GM12878 (cell line): ENCODE data around the gene PATL2. TPM values are rescaled to one million over a fixed set of nuclear protein-coding genes. Genes with fewer than 3 reads are reported as not detected.

Experiments used
- ASH2L ChIP-seq: fragments of 300-600, 200-600 bp; sonication (generic); IDR thresholded peaks from 2 replicates; pipeline ENCODE4 v1.6.1; 2017; ENCODE audit warnings: low read depth, mild to moderate bottlenecking, borderline replicate concordance
- ATF7 ChIP-seq: fragments of 450-650 bp; IDR thresholded peaks from 2 replicates; pipeline ENCODE4 v1.6.1; 2016; ENCODE audit warnings: low read depth, mild to moderate bottlenecking
- BHLHE40 ChIP-seq, 2 experiments: fragments of 450-650 bp in 1 of 2; IDR thresholded peaks; 2 replicates each; pipeline ENCODE4 v1.6.1; 2011 to 2017; ENCODE audit warnings: low read depth in 2 of 2, borderline replicate concordance in 1 of 2, improper control_type of control experiment in 1 of 2, low read length in 1 of 2, mild to moderate bottlenecking in 1 of 2
- CREB1 ChIP-seq: IDR thresholded peaks from 2 replicates; pipeline ENCODE4 v1.6.1; 2012; ENCODE audit warnings: low read depth, mild to moderate bottlenecking, inconsistent platforms
- CREM ChIP-seq: IDR thresholded peaks from 2 replicates; pipeline ENCODE4 v1.6.1; 2014; ENCODE audit warnings: antibody characterized with exemption, low read depth
- EGR1 ChIP-seq, 2 experiments: IDR thresholded peaks; 1 replicate in 1 of 2; 2 replicates in 1 of 2; pipeline ENCODE4 v1.6.1; 2011 to 2012; ENCODE audit warnings: low read depth in 2 of 2, low read length in 2 of 2, borderline replicate concordance in 1 of 2, mild to moderate bottlenecking in 1 of 2, moderate library complexity in 1 of 2
- IKZF2 ChIP-seq, 2 experiments: fragments of 450-650 bp; IDR thresholded peaks; 2 replicates each; pipeline ENCODE4 v1.6.1; 2017; ENCODE audit warnings: mild to moderate bottlenecking in 2 of 2, moderate library complexity in 2 of 2
- IRF4 ChIP-seq: IDR thresholded peaks from 2 replicates; pipeline ENCODE4 v1.6.1; 2011; ENCODE audit warnings: low read depth, low read length
- KAT2A ChIP-seq: conservative IDR thresholded peaks from 2 replicates; pipeline ENCODE4 v1.6.1; 2011; ENCODE audit warnings: low read depth, low read length; ENCODE audit not compliant: control insufficient read depth
- MTA2 ChIP-seq: fragments of 450-650 bp; IDR thresholded peaks from 2 replicates; pipeline ENCODE4 v1.6.1; 2016; ENCODE audit warnings: low read depth, mild to moderate bottlenecking, moderate library complexity
- NRF1 ChIP-seq: conservative IDR thresholded peaks from 2 replicates; pipeline ENCODE4 v1.6.1; 2011; ENCODE audit warnings: mild to moderate bottlenecking, low read depth, low read length, improper control_type of control experiment
- RELA ChIP-seq: fragments of 450-650 bp; IDR thresholded peaks from 2 replicates; pipeline ENCODE4 v1.8.0; 2014; ENCODE audit warnings: borderline replicate concordance; ENCODE audit not compliant: partially characterized antibody
- RUNX3 ChIP-seq: IDR thresholded peaks from 2 replicates; pipeline ENCODE4 v1.6.1; 2012; ENCODE audit warnings: low read length, inconsistent platforms
- SMC3 ChIP-seq: IDR thresholded peaks from 2 replicates; pipeline ENCODE4 v1.6.1; 2011; ENCODE audit warnings: low read length, improper control_type of control experiment, borderline replicate concordance
- SREBF2 ChIP-seq: IDR thresholded peaks from 2 replicates; pipeline ENCODE4 v1.6.1; 2012; ENCODE audit warnings: mild to moderate bottlenecking, low read length
- SUZ12 ChIP-seq: fragments of 200-600 bp; sonication (generic); IDR thresholded peaks from one replicate; pipeline ENCODE4 v1.6.1; 2018; ENCODE audit warnings: antibody characterized with exemption, mild to moderate bottlenecking; ENCODE audit not compliant: unreplicated experiment
- polyA plus RNA-seq, 11 experiments: library from polyadenylated mRNA; depleted of rRNA in 4 of 11; unstranded in 6 of 11; stranded (reverse) in 5 of 11; fragments of >200 nt; fragmentation: Nextera tagmentation in 4 of 11; fragmentation: Illumina TruSeq in 1 of 11; extraction: Ambion mirVana in 4 of 11; extraction: Trizol in 1 of 11; gene quantifications; 1 replicate in 1 of 11; 2 replicates in 10 of 11; pipeline versions ENCODE4 v1.2.1 to v1.2.3, GENCODE V29; 2011 to 2016; ENCODE audit warnings: inconsistent platforms in 2 of 11, missing spikeins in 2 of 11, low read depth in 1 of 11
- total RNA-seq, 4 experiments: library from RNA; depleted of rRNA in 3 of 4; stranded (reverse); fragments of >200 nt in 3 of 4; fragmentation: Illumina TruSeq in 1 of 4; extraction: Trizol in 1 of 4; gene quantifications; 2 replicates each; pipeline versions ENCODE4 v1.2.1 to v1.2.3, GENCODE V29; 2013 to 2021
- TF ChIP-seq, protein P1 (sequence below): fragments of 450-650 bp; IDR thresholded peaks from 2 replicates; pipeline ENCODE4 v1.6.1; 2017; ENCODE audit warnings: mild to moderate bottlenecking, low read depth, inconsistent platforms; ENCODE audit not compliant: poor library complexity, severe bottlenecking
- TF ChIP-seq, protein P2 (sequence below): fragments of 450-650 bp; IDR thresholded peaks from 2 replicates; pipeline ENCODE4 v1.6.1; 2016; ENCODE audit warnings: mild to moderate bottlenecking, moderate library complexity, borderline replicate concordance
- TF ChIP-seq, protein P3 (sequence below): fragments of 450-650 bp; IDR thresholded peaks from 2 replicates; pipeline ENCODE4 v1.6.1; 2016; ENCODE audit warnings: mild to moderate bottlenecking
- TF ChIP-seq, protein P4 (sequence below): IDR thresholded peaks from 2 replicates; pipeline ENCODE4 v1.6.1; 2011; ENCODE audit warnings: borderline replicate concordance, low read depth, mild to moderate bottlenecking, moderate library complexity, mixed read lengths, low read length; ENCODE audit not compliant: insufficient read depth; ENCODE audit errors: extremely low read length

The PATL2 gene
- total and polyA plus RNA-seq, 10 of the 15 experiments (the other 5 are each of a cell fraction or from before 2014, with no cell fraction given): 4.2 to 16.2 (median 12.1) TPM

GRCh38 chr15:44735482-44736180 is 24.5 kb upstream of the PATL2 start (continued):
- TF ChIP-seq KAT2A (no peak), MTA2 (peak; percentile 62), EGR1 (IDR thresholded peaks at IDR 0.05; ENCODE audit: borderline replicate concordance in 1 of 2, low read depth in 2 of 2, low read length in 2 of 2) (peak in 1 of 2 experiments; percentile 55; a peak in 1 of 3 replicates), SMC3 (0 out of 2 replicates have a peak, but pooled peaks have one; percentile 10), IKZF2 (IDR thresholded peaks at IDR 0.05) (peak; percentile 93 to 94), BHLHE40 (IDR thresholded peaks at IDR 0.05; ENCODE audit: borderline replicate concordance in 1 of 2, low read depth in 2 of 2, low read length in 1 of 2) (0 out of 4 replicates have a peak, but pooled peaks of 1 of the 2 experiments have one; percentile 12), ASH2L (no peak), CREB1 (no peak; the same call in 1 of the 2 replicates), SUZ12 (no peak), RUNX3 (peak; percentile 66), SREBF2 (no peak), CREM (0 out of 2 replicates have a peak, but pooled peaks have one; percentile 6), IRF4 (peak; percentile 42; the same call in 1 of the 2 replicates), NRF1 (no peak), RELA (no peak), ATF7 (peak; percentile 75; the same call in 1 of the 2 replicates)
- TF ChIP-seq, protein P1, sequence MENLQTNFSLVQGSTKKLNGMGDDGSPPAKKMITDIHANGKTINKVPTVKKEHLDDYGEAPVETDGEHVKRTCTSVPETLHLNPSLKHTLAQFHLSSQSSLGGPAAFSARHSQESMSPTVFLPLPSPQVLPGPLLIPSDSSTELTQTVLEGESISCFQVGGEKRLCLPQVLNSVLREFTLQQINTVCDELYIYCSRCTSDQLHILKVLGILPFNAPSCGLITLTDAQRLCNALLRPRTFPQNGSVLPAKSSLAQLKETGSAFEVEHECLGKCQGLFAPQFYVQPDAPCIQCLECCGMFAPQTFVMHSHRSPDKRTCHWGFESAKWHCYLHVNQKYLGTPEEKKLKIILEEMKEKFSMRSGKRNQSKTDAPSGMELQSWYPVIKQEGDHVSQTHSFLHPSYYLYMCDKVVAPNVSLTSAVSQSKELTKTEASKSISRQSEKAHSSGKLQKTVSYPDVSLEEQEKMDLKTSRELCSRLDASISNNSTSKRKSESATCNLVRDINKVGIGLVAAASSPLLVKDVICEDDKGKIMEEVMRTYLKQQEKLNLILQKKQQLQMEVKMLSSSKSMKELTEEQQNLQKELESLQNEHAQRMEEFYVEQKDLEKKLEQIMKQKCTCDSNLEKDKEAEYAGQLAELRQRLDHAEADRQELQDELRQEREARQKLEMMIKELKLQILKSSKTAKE: peak; percentile 84
- TF ChIP-seq, protein P2, sequence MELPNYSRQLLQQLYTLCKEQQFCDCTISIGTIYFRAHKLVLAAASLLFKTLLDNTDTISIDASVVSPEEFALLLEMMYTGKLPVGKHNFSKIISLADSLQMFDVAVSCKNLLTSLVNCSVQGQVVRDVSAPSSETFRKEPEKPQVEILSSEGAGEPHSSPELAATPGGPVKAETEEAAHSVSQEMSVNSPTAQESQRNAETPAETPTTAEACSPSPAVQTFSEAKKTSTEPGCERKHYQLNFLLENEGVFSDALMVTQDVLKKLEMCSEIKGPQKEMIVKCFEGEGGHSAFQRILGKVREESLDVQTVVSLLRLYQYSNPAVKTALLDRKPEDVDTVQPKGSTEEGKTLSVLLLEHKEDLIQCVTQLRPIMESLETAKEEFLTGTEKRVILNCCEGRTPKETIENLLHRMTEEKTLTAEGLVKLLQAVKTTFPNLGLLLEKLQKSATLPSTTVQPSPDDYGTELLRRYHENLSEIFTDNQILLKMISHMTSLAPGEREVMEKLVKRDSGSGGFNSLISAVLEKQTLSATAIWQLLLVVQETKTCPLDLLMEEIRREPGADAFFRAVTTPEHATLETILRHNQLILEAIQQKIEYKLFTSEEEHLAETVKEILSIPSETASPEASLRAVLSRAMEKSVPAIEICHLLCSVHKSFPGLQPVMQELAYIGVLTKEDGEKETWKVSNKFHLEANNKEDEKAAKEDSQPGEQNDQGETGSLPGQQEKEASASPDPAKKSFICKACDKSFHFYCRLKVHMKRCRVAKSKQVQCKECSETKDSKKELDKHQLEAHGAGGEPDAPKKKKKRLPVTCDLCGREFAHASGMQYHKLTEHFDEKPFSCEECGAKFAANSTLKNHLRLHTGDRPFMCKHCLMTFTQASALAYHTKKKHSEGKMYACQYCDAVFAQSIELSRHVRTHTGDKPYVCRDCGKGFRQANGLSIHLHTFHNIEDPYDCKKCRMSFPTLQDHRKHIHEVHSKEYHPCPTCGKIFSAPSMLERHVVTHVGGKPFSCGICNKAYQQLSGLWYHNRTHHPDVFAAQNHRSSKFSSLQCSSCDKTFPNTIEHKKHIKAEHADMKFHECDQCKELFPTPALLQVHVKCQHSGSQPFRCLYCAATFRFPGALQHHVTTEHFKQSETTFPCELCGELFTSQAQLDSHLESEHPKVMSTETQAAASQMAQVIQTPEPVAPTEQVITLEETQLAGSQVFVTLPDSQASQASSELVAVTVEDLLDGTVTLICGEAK: no peak
- TF ChIP-seq, protein P3, sequence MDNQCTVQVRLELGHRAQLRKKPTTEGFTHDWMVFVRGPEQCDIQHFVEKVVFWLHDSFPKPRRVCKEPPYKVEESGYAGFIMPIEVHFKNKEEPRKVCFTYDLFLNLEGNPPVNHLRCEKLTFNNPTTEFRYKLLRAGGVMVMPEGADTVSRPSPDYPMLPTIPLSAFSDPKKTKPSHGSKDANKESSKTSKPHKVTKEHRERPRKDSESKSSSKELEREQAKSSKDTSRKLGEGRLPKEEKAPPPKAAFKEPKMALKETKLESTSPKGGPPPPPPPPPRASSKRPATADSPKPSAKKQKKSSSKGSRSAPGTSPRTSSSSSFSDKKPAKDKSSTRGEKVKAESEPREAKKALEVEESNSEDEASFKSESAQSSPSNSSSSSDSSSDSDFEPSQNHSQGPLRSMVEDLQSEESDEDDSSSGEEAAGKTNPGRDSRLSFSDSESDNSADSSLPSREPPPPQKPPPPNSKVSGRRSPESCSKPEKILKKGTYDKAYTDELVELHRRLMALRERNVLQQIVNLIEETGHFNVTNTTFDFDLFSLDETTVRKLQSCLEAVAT: peak; percentile 68; the same call in 1 of the 2 replicates
- TF ChIP-seq, protein P4, sequence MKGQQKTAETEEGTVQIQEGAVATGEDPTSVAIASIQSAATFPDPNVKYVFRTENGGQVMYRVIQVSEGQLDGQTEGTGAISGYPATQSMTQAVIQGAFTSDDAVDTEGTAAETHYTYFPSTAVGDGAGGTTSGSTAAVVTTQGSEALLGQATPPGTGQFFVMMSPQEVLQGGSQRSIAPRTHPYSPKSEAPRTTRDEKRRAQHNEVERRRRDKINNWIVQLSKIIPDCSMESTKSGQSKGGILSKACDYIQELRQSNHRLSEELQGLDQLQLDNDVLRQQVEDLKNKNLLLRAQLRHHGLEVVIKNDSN: no peak
